Brain microvascular endothelial cell (primary cell): ENCODE measurements around the gene DCPS.

Experiments
- DNase-seq: peaks from one replicate; pipeline ENCODE4 v3.0.0-alpha.2; 2020
- H3K27ac ChIP-seq: fragments of 250-450 bp; sonication (Bioruptor Pico); 2 replicates; pipeline ENCODE4 v1.5.1; 2020; ENCODE audit warnings: mild to moderate bottlenecking, moderate library complexity
- H3K27me3 ChIP-seq: fragments of 250-450 bp; sonication (Bioruptor Pico); replicated peaks from 2 replicates; pipeline ENCODE4 v1.5.1; 2020; ENCODE audit warnings: mild to moderate bottlenecking
- H3K36me3 ChIP-seq: fragments of 250-450 bp; sonication (Bioruptor Pico); replicated peaks from 2 replicates; pipeline ENCODE4 v1.5.1; 2020; ENCODE audit warnings: mild to moderate bottlenecking
- H3K4me3 ChIP-seq: 2 replicates; pipeline ENCODE4 v1.5.1; 2011; ENCODE audit warnings: low read depth, mild to moderate bottlenecking, control low read depth, low read length, moderate library complexity
- CTCF ChIP-seq: IDR thresholded peaks from 2 replicates; pipeline ENCODE4 v1.5.1; 2011; ENCODE audit warnings: low read depth, mild to moderate bottlenecking, moderate library complexity, low read length, control low read depth, inconsistent platforms; ENCODE audit errors: missing control alignments
- in situ Hi-C: cut with HindIII; loops from 2 replicates; pipeline ENCODE4 v1.10.0; 2017; ENCODE audit warnings: low sequenced_read_pairs, low pct_ligation_motif_present

Gene DCPS

DNA sequence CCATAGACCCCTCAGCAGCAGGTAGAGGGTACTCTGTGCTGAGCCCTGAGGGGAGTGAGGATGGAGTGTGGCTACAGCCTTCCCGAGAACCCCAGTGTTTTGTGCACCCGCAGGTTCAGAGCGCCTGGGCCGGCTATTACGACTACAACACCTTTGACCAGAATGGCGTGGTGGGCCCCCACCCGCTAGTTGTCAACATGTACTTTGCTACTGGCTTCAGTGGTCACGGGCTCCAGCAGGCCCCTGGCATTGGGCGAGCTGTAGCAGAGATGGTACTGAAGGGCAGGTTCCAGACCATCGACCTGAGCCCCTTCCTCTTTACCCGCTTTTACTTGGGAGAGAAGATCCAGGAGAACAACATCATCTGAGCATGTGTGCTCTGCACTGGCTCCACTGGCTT is 26.5 kb upstream of the DCPS start:
- no peak for DNase-seq
- TF ChIP-seq CTCF, result no peak
- Histone ChIP-seq H3K4me3 (no peak overlapping the region), H3K27ac (no peak overlapping the region), H3K36me3 (peaks cover 25% of the 10 kb centered on the region), H3K27me3 (no peaks in the 10 kb centered on the region)
- in situ Hi-C loops, result no loop called here

DNA sequence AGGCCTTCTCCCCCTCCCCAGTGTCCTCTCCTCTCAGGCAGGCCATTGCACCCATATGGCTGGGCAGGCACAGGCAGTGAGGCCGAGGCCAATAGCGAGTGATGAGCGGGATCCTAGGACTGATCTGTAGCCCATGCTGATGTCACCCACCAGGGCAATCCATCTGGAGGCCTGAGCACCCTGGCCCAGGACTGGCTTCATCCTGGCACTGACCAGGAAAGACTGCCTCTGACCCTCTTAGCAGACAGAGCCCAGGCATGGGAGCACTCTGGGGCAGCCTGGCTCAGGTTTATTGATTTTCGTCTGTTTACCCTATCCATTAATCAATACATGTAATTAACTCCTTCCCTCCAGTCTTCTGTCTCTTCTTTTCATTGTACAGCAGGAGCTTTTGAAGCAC is 26.1 kb upstream of the DCPS start:
- no peak for TF ChIP-seq CTCF
- in situ Hi-C loops, result no loop called here
- no peak overlapping the region for H3K27ac ChIP-seq
- no peak overlapping the region for H3K4me3 ChIP-seq
- H3K36me3 ChIP-seq, result peaks cover 25% of the 10 kb centered on the region
- no peak for DNase-seq
- no peaks in the 10 kb centered on the region for H3K27me3 ChIP-seq

- Histone ChIP-seq H3K27me3 (no peaks in the 10 kb centered on the region), H3K4me3 (no peak overlapping the region), H3K27ac (no peak overlapping the region), H3K36me3 (peaks cover 15% of the 10 kb centered on the region)
- TF ChIP-seq CTCF, result no peak
- in situ Hi-C loops, result no loop called here
- no peak for DNase-seq
Measured at GRCh38 chr11:126279191-126279590, 24.7 kb upstream of the DCPS start.

GRCh38 chr11:126280595-126280994 is 23.3 kb upstream of the DCPS start:
- no peak for DNase-seq
- TF ChIP-seq CTCF, result no peak
- Histone ChIP-seq H3K27me3 (no peaks in the 10 kb centered on the region), H3K36me3 (peaks cover 10% of the 10 kb centered on the region), H3K27ac (no peak overlapping the region), H3K4me3 (no peak overlapping the region)
- in situ Hi-C loops, result no loop called here

DNA sequence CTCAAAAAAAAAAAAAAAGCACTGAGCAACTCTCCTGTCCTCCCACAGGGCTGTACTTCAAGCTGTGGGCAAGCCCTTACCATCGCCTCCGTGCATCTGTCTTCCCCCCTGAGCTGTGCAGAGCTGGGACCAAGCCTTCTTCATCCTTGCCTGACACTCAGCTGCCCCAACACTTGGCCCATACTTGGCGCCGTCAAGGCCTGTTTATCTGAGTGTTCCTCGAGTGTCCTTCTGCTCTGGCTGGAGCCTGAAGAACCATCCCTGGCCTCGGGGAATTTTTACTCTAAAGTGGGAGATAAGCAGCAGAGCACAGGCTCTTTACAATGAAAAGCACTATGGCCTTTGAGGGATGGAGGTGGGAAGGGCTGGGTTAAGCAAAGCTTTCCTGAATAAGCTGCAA is 22.6 kb upstream of the DCPS start:
- H3K27me3 ChIP-seq, result no peaks in the 10 kb centered on the region
- no peak for DNase-seq
- TF ChIP-seq CTCF, result no peak
- in situ Hi-C loops, result no loop called here
- H3K27ac ChIP-seq, result no peak overlapping the region
- no peak overlapping the region for H3K4me3 ChIP-seq
- peaks cover 6% of the 10 kb centered on the region for H3K36me3 ChIP-seq

GRCh38 chr11:126281666-126282175 is 22.1 kb upstream of the DCPS start:
- no peak overlapping the region for H3K4me3 ChIP-seq
- peaks cover 6% of the 10 kb centered on the region for H3K36me3 ChIP-seq
- DNase-seq, result no peak
- H3K27me3 ChIP-seq, result no peaks in the 10 kb centered on the region
- in situ Hi-C loops, result no loop called here
- no peak for TF ChIP-seq CTCF
- no peak overlapping the region for H3K27ac ChIP-seq
